Measurements from ENCODE around the gene CDC40.
"Not testable (repeated sequence)": the region's sequence is repeated elsewhere in the genome, so short reads cannot be mapped to it uniquely, and the experiment has no call there.

Gene CDC40

DNA sequence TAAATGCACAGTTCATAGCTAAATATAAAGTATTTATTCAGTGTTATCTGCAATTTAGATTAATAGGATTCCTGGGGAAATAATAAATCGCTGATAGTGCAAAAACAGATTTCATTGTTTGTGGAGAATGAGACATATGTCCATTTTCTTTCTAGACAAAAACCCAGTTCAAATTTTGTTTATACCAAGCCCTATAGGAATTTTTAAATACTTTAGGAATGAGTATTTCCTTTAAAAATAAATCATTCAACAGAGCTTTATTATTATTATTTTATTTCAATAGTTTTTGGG, 91.5 kb downstream of the CDC40 start:
- no peak for DNase-seq (ENCODE audit: low read depth)

DNA sequence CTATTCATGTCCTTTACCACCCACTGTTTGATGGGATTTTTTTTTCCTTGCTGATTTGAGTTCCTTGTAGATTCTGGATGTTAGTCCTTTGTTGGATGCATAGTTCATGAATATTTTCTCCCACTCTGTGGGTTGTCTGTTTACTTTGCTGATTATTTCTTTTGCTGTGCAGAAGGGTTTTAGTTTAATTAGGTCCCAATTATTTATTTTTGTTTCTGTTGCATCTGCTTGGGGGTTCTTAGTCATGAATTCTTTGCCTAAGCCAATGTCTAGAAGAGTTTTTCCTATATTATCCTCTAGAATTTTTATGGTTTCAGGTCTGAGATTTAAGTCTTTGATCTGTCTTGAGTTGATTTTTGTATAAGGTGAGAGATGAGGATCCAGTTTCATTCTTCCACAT, 92.6 kb downstream of the CDC40 start:
- DNase-seq (ENCODE audit: low read depth) = not testable (repeated sequence)

DNA sequence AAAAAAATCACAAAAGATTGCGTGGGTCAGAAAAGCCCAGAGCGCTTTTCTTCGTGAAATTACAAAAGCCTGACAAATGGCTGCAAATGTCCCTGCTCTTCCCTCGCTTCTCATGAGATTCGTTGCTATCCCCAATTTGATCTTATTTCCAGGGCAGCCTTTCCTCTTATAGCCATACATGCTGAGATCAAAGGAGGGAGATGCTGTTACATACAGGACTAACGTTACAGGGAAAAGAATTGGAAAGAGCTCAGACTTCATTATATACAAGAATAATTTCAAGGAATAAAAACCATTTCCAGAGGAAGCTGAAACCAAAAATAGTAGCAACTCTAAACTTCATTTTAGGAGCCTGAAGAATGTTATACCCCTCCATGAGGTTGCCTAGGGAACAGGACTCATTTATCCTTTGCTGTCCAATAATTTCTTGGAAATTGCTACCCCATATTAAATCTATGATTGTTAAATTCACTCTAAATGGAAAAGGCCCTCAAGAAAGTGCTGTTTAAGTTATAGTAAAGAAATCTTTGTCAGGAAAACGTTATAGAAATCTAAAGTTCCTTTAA, 97.0 kb downstream of the CDC40 start:
- DNase-seq (ENCODE audit: low read depth) = no peak

Data from activated gamma-delta T cell treated with anti-CD3 and anti-CD28 coated beads, Interleukin-2, amount 50 U/mL, for 16 hours (primary cell).